ENCODE data around the gene MYBBP1A. TPM values are rescaled to one million over a fixed set of nuclear protein-coding genes. Genes with fewer than 3 reads are reported as not detected.

Gene MYBBP1A
- polyA plus RNA-seq, 2 of the 4 experiments (the other 2 are of a cell fraction), result 42.9 to 95.1 TPM

- no peak for TF ChIP-seq ATOH8 (CRISPR knock-in tag; IDR thresholded peaks at IDR 0.05; ENCODE audit: low read depth)
- TF ChIP-seq KDM5A (IDR thresholded peaks at IDR 0.05), result no peak
- TF ChIP-seq KDM1A (IDR thresholded peaks at IDR 0.05; ENCODE audit: low read depth), result no peak
- no peak for TF ChIP-seq CBX2 (IDR thresholded peaks at IDR 0.05; ENCODE audit: borderline replicate concordance, low read depth)
- TF ChIP-seq POLR2AphosphoS2 (conservative IDR thresholded peaks at IDR 0.05; ENCODE audit: low read length), result no peak
- no peak for TF ChIP-seq MYC (IDR thresholded peaks at IDR 0.05; ENCODE audit: borderline replicate concordance, low read length)
- no peak for TF ChIP-seq SMC3 (IDR thresholded peaks at IDR 0.05)
- no peak for TF ChIP-seq NR3C1 (IDR thresholded peaks at IDR 0.05)
- TF ChIP-seq ZNF302 (CRISPR knock-in tag; IDR thresholded peaks at IDR 0.05), result no peak
- no peak for TF ChIP-seq FOSL2 (IDR thresholded peaks at IDR 0.05)
- TF ChIP-seq FOSL2 (CRISPR knock-in tag; IDR thresholded peaks at IDR 0.05), result no peak
- no peak for TF ChIP-seq SREBF2 (IDR thresholded peaks at IDR 0.05)
- ATAC-seq (no peak), DNase-seq (ENCODE audit: low read depth in 1 of 2, low spot score in 1 of 2) (no peak), FAIRE-seq (no peak)
- H3K4me3 ChIP-seq, result no peak overlapping the region
- ChIA-PET POLR2A (no interaction called here), CTCF (interaction anchor here (0.7 to 18.8 kb wide), 7 partner anchors 11 to 399 kb away, joined by 3 to 186 read pairs (median 13); no protein-coding TSS in a partner anchor)
- 70% methylated on average over 17 of the region's 20 CpGs for WGBS (ENCODE audit: missing lambda C conversion rate)
- no peak overlapping the region for H3K27ac ChIP-seq
- H3K9me3 ChIP-seq, result no peaks in the 10 kb centered on the region
- H3K4me1 ChIP-seq, result peaks cover 5% of the 10 kb centered on the region; the same call in 1 of the 3 replicates
- H3K4me2 ChIP-seq, result no peak overlapping the region
Measured at GRCh38 chr17:4598776-4599504, 43.8 kb upstream of the MYBBP1A start.

- no peak overlapping the region for H3K27ac ChIP-seq
- H3K4me3 ChIP-seq, result no peak overlapping the region
- no peak for ATAC-seq
- WGBS (ENCODE audit: missing lambda C conversion rate), result 66% methylated on average over 13 of the region's 13 CpGs
- no peak overlapping the region for H3K4me2 ChIP-seq
- ChIA-PET POLR2A (interaction anchor here (0.7 kb wide), 1 partner anchor 198 kb away, joined by 3 read pairs; no protein-coding TSS in a partner anchor), CTCF (interaction anchor here (0.7 to 18.8 kb wide), 8 partner anchors 11 to 398 kb away, joined by 3 to 186 read pairs (median 8); no protein-coding TSS in a partner anchor)
- no peak for DNase-seq (ENCODE audit: low read depth in 1 of 2, low spot score in 1 of 2)
- FAIRE-seq, result no peak
- H3K9me3 ChIP-seq, result no peaks in the 10 kb centered on the region
- no peak for TF ChIP-seq ESRRA (IDR thresholded peaks at IDR 0.05; ENCODE audit: borderline replicate concordance, low read length)
- TF ChIP-seq NR3C1 (IDR thresholded peaks at IDR 0.05), result no peak
- no peak for TF ChIP-seq ZFP36 (IDR thresholded peaks at IDR 0.05; ENCODE audit: borderline replicate concordance, partially characterized antibody)
- no peak for TF ChIP-seq CTCF (IDR thresholded peaks at IDR 0.05)
- TF ChIP-seq KDM1A (IDR thresholded peaks at IDR 0.05; ENCODE audit: low read depth), result no peak
- TF ChIP-seq ZC3H11A (IDR thresholded peaks at IDR 0.05), result no peak
- TF ChIP-seq HOXA7 (CRISPR knock-in tag; IDR thresholded peaks at IDR 0.05), result no peak
- peaks cover 5% of the 10 kb centered on the region; the same call in 1 of the 3 replicates for H3K4me1 ChIP-seq
Measured at GRCh38 chr17:4597975-4598374, 42.8 kb upstream of the MYBBP1A start.

GRCh38 chr17:4596636-4597380 is 41.6 kb upstream of the MYBBP1A start:
- CTCF ChIA-PET, result interaction anchor here (0.6 to 18.8 kb wide), 10 partner anchors 10 to 62 kb away, joined by 3 to 186 read pairs (median 3); partner anchors contain the start of gene SMTNL2
- WGBS (ENCODE audit: missing lambda C conversion rate), result 82% methylated on average over 35 of the region's 36 CpGs
- Histone ChIP-seq H3K9me3 (no peaks in the 10 kb centered on the region), H3K4me1 (peaks cover 5% of the 10 kb centered on the region; the same call in 2 of the 3 replicates), H3K27ac (no peak overlapping the region), H3K4me2 (no peak overlapping the region), H3K4me3 (no peak overlapping the region)
- DNase-seq (ENCODE audit: low read depth in 1 of 2, low spot score in 1 of 2), result no peak
- no peak for FAIRE-seq
- ATAC-seq, result no peak
- TF ChIP-seq MYC (IDR thresholded peaks at IDR 0.05; ENCODE audit: borderline replicate concordance, low read length), result no peak
- TF ChIP-seq BCL3 (IDR thresholded peaks at IDR 0.05), result no peak
- no peak for TF ChIP-seq CBX8 (IDR thresholded peaks at IDR 0.05)
- no peak for TF ChIP-seq EP300 (IDR thresholded peaks at IDR 0.05)
- no peak for TF ChIP-seq HMGXB4 (CRISPR knock-in tag; IDR thresholded peaks at IDR 0.05; ENCODE audit: borderline replicate concordance)
- TF ChIP-seq MAX (IDR thresholded peaks at IDR 0.05), result no peak
- TF ChIP-seq MAZ (IDR thresholded peaks at IDR 0.05; ENCODE audit: borderline replicate concordance, low read depth, low read length), result no peak
- TF ChIP-seq FOSL2 (IDR thresholded peaks at IDR 0.05), result no peak
- TF ChIP-seq FOSL2 (CRISPR knock-in tag; IDR thresholded peaks at IDR 0.05), result no peak
- POLR2A ChIA-PET, result no interaction called here
